SK-N-SH (cell line): ENCODE data around the gene SEMA4G.

ENCODE experiments used
- CTCF ChIP-seq: fragments of 200-600 bp; sonication (generic); IDR thresholded peaks from 2 replicates; pipeline ENCODE4 v1.6.1; 2017; ENCODE audit warnings: antibody characterized with exemption, mild to moderate bottlenecking, moderate library complexity
- EP300 ChIP-seq, 2 experiments: IDR thresholded peaks; 2 replicates each; pipeline versions ENCODE4 v1.4.0 to v1.6.1; 2012; ENCODE audit warnings: borderline replicate concordance in 1 of 2, low read depth in 1 of 2, low read length in 1 of 2
- FOXM1 ChIP-seq: IDR thresholded peaks from 2 replicates; pipeline ENCODE4 v1.4.0; 2012; ENCODE audit warnings: low read depth, mild to moderate bottlenecking
- JUND ChIP-seq: IDR thresholded peaks from 2 replicates; pipeline ENCODE4 v1.4.0; 2012
- NFIC ChIP-seq: IDR thresholded peaks from 2 replicates; pipeline ENCODE4 v1.4.0; 2012; ENCODE audit warnings: borderline replicate concordance
- POLR2AphosphoS5 ChIP-seq: IDR thresholded peaks from 2 replicates; pipeline ENCODE4 v1.6.1; 2012; ENCODE audit warnings: low read depth, low read length
- REST ChIP-seq: IDR thresholded peaks from 2 replicates; pipeline ENCODE4 v1.6.1; 2012; ENCODE audit warnings: mild to moderate bottlenecking, low read depth, low read length, moderate library complexity
- TCF12 ChIP-seq: IDR thresholded peaks from 2 replicates; pipeline ENCODE4 v1.4.0; 2012
- TF ChIP-seq, protein P1 (sequence below): IDR thresholded peaks from 2 replicates; pipeline ENCODE4 v1.4.0; 2012; ENCODE audit warnings: low read depth
- TF ChIP-seq, protein P2 (sequence below): fragments of 150-350 bp; IDR thresholded peaks from 2 replicates; pipeline ENCODE4 v1.6.1; 2017; ENCODE audit warnings: antibody characterized with exemption, low read length, low read depth, borderline replicate concordance
- TF ChIP-seq, protein P3 (sequence below): IDR thresholded peaks from 2 replicates; pipeline ENCODE4; 2012

GRCh38 chr10:100962351-100963080, 6.8 kb upstream of the SEMA4G start:
- TF ChIP-seq CTCF (no peak), FOXM1 (no peak), TCF12 (no peak), REST (no peak), EP300 (IDR thresholded peaks at IDR 0.05; ENCODE audit: borderline replicate concordance in 1 of 2, low read depth in 1 of 2, low read length in 1 of 2) (no peak), POLR2AphosphoS5 (no peak), NFIC (no peak), JUND (no peak)
- TF ChIP-seq, protein P1, sequence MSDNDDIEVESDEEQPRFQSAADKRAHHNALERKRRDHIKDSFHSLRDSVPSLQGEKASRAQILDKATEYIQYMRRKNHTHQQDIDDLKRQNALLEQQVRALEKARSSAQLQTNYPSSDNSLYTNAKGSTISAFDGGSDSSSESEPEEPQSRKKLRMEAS, result no peak
- TF ChIP-seq, protein P2, sequence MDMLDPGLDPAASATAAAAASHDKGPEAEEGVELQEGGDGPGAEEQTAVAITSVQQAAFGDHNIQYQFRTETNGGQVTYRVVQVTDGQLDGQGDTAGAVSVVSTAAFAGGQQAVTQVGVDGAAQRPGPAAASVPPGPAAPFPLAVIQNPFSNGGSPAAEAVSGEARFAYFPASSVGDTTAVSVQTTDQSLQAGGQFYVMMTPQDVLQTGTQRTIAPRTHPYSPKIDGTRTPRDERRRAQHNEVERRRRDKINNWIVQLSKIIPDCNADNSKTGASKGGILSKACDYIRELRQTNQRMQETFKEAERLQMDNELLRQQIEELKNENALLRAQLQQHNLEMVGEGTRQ, result no peak
- TF ChIP-seq, protein P3, sequence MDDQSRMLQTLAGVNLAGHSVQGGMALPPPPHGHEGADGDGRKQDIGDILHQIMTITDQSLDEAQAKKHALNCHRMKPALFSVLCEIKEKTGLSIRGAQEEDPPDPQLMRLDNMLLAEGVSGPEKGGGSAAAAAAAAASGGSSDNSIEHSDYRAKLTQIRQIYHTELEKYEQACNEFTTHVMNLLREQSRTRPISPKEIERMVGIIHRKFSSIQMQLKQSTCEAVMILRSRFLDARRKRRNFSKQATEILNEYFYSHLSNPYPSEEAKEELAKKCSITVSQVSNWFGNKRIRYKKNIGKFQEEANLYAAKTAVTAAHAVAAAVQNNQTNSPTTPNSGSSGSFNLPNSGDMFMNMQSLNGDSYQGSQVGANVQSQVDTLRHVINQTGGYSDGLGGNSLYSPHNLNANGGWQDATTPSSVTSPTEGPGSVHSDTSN, result no peak
